HG03103 (cell line): ENCODE data around the gene DHRS1.

Source experiments
- ATAC-seq: cut with Tn5 transposase; IDR thresholded peaks from one replicate; pipeline ENCODE4 v1.9.1; 2021; ENCODE audit warnings: low read depth; ENCODE audit not compliant: unreplicated experiment

DHRS1 gene

GRCh38 chr14:24268225-24268624 is 31.4 kb downstream of the DHRS1 start:
- no peak for ATAC-seq

GRCh38 chr14:24267516-24267915 is 32.1 kb downstream of the DHRS1 start:
- no peak for ATAC-seq

- ATAC-seq = no peak
These were observed 33.0 kb downstream of the DHRS1 start for GRCh38 chr14:24266344-24267244.

- ATAC-seq = no peak
These were observed 35.3 kb downstream of the DHRS1 start for GRCh38 chr14:24264298-24264697.

- ATAC-seq = no peak
These were observed 35.7 kb downstream of the DHRS1 start for GRCh38 chr14:24263848-24264247.

- no peak for ATAC-seq
These were observed 36.5 kb downstream of the DHRS1 start, which contains the start of gene TGM1 for GRCh38 chr14:24262821-24263733. TSS of gene TGM1 (minus strand) at chr14:24263177. CDS start at chr14:24262352, 825 bp downstream.

GRCh38 chr14:24261969-24262327 is 37.6 kb downstream of the DHRS1 start:
- ATAC-seq = no peak

GRCh38 chr14:24261256-24261968 is 38.2 kb downstream of the DHRS1 start:
- no peak for ATAC-seq

- no peak for ATAC-seq
These were observed 38.8 kb downstream of the DHRS1 start for GRCh38 chr14:24260780-24261157.

- ATAC-seq = no peak
These were observed 39.4 kb downstream of the DHRS1 start for GRCh38 chr14:24260026-24260779.

GRCh38 chr14:24259282-24260025 is 40.1 kb downstream of the DHRS1 start:
- ATAC-seq = no peak

GRCh38 chr14:24258548-24259265 is 40.9 kb downstream of the DHRS1 start:
- no peak for ATAC-seq

- no peak for ATAC-seq
These were observed 41.5 kb downstream of the DHRS1 start for GRCh38 chr14:24258119-24258518.

- no peak for ATAC-seq
These were observed 42.6 kb downstream of the DHRS1 start for GRCh38 chr14:24256960-24257359.

GRCh38 chr14:24255931-24256711 is 43.5 kb downstream of the DHRS1 start:
- ATAC-seq = no peak

- ATAC-seq = no peak
These were observed 44.1 kb downstream of the DHRS1 start for GRCh38 chr14:24255438-24255837.

GRCh38 chr14:24254630-24255392 is 44.8 kb downstream of the DHRS1 start:
- ATAC-seq = no peak
